A549 treated with AZD9567 at 1 μM for 4 hours (cell line): ENCODE results near the gene ARHGEF17. TPM values are rescaled to one million over a fixed set of nuclear protein-coding genes. Genes with fewer than 3 reads are reported as not detected.

Source experiments
- total RNA-seq: library from RNA; stranded (reverse); fragments of 200-300 nt; extraction: Qiagen RNA extraction; gene quantifications from 5 replicates; pipeline ENCODE4 v1.2.3, GENCODE V29; 2022; ENCODE audit not compliant: insufficient read depth

Gene ARHGEF17, protein sequence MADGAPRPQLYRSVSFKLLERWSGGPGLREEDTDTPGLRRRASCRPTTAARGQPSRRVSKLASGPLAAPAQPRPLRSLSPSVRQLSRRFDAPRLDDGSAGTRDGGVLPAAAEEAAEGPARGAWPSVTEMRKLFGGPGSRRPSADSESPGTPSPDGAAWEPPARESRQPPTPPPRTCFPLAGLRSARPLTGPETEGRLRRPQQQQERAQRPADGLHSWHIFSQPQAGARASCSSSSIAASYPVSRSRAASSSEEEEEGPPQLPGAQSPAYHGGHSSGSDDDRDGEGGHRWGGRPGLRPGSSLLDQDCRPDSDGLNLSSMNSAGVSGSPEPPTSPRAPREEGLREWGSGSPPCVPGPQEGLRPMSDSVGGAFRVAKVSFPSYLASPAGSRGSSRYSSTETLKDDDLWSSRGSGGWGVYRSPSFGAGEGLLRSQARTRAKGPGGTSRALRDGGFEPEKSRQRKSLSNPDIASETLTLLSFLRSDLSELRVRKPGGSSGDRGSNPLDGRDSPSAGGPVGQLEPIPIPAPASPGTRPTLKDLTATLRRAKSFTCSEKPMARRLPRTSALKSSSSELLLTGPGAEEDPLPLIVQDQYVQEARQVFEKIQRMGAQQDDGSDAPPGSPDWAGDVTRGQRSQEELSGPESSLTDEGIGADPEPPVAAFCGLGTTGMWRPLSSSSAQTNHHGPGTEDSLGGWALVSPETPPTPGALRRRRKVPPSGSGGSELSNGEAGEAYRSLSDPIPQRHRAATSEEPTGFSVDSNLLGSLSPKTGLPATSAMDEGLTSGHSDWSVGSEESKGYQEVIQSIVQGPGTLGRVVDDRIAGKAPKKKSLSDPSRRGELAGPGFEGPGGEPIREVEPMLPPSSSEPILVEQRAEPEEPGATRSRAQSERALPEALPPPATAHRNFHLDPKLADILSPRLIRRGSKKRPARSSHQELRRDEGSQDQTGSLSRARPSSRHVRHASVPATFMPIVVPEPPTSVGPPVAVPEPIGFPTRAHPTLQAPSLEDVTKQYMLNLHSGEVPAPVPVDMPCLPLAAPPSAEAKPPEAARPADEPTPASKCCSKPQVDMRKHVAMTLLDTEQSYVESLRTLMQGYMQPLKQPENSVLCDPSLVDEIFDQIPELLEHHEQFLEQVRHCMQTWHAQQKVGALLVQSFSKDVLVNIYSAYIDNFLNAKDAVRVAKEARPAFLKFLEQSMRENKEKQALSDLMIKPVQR (N-terminal part only)
- 8.8 to 15.0 TPM (median 12.9 TPM) in 5 replicates for total RNA-seq

DNA sequence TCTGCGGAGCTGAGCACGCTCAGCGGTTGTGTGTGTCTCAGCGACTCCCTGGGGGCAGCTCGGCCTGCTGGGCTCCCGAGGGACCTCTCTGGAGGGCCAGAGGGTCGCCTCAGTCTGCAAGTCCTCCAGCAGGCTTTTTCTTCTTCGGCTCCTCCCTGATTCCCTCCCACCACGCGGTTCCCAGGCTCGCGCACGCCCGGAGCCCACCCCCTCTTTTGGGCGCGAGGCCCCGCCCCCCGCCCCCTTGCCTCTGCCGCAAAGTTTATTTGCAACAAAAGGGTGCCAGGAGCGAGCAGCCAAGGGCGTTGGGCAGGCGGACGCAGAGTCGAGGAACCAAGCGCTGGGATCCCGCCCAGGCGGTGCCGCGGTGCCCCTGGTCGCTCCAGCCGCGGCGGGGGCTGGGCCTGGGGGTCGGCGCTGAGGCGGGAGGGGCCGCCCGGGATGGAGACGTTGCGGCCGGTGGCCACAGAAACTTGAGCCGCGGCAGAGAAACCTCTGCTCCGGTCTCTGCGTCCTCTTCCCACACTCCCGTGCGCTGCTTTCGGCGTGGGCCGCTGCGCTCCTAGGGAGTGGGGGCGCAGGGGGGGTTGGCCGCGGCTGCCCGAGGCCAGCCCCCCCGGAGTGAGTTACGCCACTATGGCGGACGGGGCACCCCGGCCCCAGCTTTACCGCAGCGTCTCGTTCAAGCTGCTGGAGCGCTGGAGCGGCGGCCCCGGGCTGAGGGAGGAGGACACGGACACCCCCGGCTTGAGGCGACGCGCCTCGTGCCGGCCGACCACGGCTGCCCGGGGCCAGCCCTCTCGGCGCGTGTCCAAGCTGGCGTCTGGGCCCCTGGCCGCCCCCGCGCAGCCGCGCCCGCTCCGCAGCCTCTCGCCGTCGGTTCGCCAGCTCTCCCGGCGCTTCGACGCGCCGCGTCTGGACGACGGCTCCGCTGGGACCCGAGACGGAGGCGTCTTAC lies at the start of gene ARHGEF17:
TSS of gene ARHGEF17 (plus strand) at position 274 of the 958 bp plus-strand sequence. CDS start at position 637, 363 bp downstream.

DNA sequence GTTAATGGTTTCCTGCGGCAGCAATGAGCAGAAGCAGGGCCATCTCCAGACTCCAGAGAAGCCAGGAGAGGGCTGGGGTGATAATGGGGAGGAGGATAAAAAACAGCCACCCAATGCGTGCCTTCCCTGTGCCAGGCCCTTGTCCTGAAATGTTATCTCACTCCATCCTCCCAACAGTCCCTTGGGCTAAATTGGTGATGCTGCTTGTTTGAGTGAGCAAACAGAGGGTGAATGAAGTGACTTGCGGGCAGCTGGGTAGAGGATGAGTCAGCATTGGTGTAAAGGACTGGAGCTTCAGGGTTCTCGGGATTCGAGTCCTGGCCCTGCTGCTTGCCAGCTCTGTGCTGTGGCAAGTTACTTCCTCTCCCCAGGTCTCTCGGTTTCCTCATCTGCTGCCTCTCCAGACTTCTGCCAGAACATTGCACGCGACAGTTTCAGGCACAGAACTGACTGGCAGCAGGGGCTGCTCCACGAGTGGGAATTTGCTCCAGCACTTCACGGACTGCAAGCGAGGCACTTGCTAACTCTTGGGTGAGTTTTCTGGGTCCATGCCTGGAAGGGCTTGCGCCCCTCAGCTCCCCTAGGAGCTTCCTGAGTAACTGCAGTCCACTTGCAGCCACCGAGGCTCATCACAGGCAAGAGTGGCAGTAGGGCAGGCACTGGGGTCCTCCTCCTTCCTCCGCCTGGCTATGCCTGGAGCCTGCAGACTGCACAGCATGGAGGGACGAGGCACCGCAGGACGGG lies 36.0 kb upstream of the ARHGEF17 start, which contains the start of gene P2RY6:
TSS of gene P2RY6 (plus strand) at position 403 of the 744 bp plus-strand sequence. CDS start 24,181 bp downstream, outside the sequence.

DNA sequence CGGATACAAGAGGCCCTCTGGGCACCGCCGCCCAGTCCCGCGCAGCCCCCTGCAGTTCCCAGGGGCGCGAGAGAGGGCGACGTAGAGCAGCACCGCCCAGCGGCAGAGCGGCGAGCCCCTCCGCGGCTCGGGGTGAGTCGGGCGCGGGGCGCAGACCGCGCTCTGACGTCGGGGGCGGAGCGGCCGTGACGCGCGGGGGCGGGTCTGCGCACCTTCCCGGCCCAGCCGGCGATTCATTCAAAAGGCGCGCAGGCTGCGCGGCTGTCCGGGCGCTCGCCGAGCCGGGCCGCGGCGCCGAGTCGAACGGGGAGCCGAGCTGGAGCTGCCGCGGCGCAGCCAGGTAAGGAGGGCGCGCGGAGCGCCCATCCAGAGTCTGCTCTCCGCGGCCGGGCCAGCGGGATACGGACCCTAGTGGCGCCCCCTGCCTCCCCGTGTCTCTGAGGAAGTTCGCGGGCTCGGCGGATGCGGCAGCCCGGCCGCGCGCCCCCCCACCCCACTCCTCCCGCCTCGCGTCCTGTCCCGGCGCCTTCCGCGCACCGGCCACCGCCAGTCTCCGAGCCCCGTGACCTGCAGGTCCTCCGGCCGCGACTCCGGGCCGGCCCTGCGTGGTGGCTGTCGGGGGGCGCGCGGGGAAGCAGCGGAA lies 68.2 kb downstream of the ARHGEF17 start, which contains the start of gene RELT:
TSS of gene RELT (plus strand) at position 240 of the 643 bp plus-strand sequence. CDS start 12,738 bp downstream, outside the sequence.

Other genes starting within 250 kb of the ARHGEF17 start
- 8.5 to 41.6 TPM (median 10.0 TPM) in 5 replicates for gene FCHSD2, start 166.0 kb upstream of the ARHGEF17 start, total RNA-seq
- gene P2RY2, start 90.0 kb upstream of the ARHGEF17 start, total RNA-seq: 8.8 to 11.5 TPM (median 10.1 TPM) in 5 replicates
- 4.7 to 6.2 TPM (median 5.6 TPM) in 5 replicates for gene P2RY6, start 35.9 kb upstream of the ARHGEF17 start, total RNA-seq
- 8.0 to 12.6 TPM (median 8.9 TPM) in 5 replicates for gene RELT, start 68.1 kb downstream of the ARHGEF17 start, total RNA-seq